HG03520 (cell line): ENCODE data around the gene GLRA3.
A peak's percentile ranks its signal among the peaks of the same experiment; 100 is the strongest.
"Not testable (repeated sequence)": the region's sequence is repeated elsewhere in the genome, so short reads cannot be mapped to it uniquely, and the experiment has no call there.

Experiments used
- ATAC-seq: cut with Tn5 transposase; IDR thresholded peaks from one replicate; pipeline ENCODE4 v1.9.1; 2021; ENCODE audit warnings: mild to moderate bottlenecking, moderate library complexity; ENCODE audit not compliant: unreplicated experiment

GLRA3 gene

DNA sequence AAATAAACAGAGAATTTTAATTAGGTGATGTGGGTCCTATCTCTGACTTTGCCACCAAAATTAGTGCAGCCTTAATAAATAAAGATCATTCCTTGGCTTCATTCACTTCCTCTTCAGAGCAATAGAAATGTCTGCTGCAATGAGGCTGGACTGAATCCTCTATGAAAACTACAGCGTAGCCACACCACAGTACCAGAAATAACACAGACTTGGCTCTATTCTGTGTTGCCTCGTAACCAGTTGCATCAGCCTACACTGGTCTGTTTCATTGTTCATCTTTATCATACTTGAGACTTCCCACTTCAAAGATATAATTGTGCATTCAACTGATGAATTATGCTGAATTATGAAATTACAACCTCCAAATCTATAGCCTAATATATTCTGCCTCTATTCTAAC, 15.8 kb downstream of the GLRA3 start:
- no peak for ATAC-seq

DNA sequence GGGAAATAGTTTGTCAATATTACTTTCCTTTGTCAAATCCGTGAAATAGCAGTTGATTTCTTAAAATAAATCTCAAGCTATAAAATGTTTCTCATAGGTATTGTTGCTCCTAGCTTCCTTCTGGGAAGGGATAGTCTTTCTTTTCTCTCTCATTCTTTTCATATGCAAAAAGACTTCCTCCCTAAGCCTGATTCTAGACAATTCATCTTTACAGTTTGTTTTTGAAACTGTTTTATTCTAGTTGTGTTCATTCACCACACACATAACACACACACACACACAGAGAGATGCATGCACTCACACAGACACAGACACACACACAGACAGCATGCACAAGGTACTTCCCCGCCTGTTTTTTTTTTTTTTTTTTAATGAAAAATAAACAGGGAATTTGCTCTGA, 18.2 kb downstream of the GLRA3 start:
- ATAC-seq, result no peak

DNA sequence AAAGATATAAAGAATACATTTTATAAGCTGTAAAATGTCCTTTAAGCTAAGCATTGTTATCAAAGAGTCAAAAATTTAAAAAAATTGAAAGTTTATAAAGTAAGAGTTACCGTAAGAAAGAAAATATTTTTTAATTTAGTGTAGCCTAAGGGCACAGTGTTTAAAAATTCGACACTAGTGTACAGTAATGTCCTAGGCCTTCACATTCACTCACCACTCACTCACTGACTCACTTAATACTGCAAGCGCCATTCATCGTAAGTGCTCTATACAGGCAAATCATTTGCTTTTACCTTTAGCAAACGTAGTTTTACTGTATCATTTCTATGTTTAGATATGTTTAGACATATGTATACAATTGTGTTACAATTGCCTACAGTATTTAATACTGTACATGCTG, 20.2 kb downstream of the GLRA3 start:
- no peak for ATAC-seq

DNA sequence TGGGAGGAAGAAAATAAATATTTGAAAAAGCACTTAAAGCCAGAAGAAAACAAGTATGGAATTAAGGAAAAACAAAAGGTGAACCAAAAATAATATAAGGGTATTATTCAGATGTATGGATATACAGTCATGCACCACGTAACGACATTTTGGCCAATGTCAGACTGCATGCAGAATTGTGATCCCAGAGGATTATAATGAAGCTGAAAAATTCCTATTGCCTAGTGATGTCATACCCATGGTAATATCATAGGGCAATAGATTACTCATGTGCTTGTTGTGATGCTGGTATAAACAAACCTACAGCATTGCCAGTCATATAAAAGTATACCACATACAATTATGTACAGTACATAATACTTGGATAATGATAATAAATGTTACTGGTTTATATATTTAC, 20.9 kb downstream of the GLRA3 start:
- no peak for ATAC-seq

DNA sequence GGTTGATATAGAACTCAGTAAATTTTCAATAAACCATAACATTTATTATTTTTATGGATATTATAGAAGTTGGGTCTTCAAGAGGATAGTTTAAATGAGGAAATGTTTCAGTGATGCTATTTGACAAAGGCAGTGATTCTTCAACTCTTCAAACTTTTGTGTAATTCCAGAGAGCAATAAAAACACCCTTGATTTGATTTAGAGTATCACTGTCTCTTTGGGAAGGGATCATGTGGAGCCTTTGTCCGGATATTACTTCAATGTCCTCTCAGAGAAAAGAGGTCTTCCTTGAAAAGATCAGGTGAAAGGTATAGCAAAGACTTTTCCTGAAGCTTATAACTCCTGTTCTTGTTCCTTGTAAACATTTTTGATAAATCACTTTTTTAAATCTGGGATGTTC, 23.3 kb downstream of the GLRA3 start:
- no peak for ATAC-seq

DNA sequence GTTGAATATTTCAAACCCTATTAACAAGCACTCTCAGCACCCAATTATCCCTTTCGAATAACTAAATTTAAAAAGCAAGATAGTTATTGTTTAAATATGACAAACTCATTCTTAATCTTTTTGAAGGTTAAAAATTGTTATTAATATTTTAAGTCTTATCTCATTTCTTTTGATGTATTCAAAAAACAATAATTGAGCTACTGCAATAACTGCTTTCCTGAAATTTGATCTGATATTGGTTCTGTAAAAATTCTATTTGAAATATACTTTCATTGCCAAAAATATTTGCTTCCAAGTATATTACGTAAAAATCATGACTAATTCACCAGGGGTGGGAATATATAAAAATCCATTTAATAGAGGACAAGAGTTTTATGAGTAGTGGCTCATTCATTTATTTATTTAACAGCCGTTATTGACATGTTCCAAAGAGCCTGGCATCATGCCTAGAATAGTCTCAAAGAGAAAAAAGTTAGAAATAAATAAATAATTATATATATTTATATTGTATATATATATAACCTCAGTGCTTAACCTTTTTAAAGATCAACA, 34.4 kb downstream of the GLRA3 start:
- no peak for ATAC-seq

DNA sequence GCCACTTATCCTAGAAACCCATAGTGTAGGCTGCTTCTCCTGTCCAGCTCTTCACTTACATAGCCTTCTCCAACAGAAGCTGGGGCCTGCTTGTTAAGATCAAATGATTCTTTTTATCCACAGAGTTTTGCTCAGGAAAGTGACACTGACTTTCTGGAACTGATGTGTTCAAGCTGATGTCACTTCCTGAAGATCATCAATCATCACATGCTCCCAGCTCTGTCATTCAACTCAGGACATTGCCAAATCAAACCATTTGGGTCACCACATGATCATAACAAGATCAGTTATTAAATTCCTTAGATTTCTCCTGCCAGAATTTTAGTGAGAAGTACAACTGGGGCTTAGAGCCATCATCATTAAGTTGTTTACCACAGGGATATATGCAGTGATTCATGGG, 39.4 kb downstream of the GLRA3 start:
- ATAC-seq, result no peak

DNA sequence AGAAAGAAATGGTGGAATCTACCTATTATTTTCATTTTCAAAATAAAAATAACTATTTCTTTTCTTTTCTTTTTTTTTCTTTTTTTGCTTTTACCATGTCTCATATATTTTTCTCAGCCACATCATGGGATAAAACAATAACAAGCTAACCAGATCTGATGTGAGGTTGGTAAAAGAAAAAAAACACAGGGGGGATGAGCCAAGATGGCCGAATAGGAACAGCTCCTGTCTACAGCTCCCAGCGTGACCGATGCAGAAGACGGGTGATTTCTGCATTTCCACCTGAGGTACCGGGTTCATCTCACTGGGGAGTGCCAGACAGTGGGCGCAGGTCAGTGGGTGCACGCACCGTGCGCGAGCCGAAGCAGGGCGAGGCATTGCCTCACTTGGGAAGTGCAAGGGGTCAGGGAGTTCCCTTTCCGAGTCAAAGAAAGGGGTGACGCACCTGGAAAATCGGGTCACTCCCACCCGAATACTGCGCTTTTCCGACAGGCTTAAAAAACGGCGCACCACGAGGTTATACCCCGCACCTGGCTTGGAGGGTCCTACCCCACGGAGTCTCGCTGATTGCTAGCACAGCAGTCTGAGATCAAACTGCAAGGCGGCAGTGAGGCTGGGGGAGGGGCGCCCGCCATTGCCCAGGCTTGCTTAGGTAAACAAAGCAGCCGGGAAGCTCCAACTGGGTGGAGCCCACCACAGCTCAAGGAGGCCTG, 50.6 kb downstream of the GLRA3 start:
- ATAC-seq, result not testable (repeated sequence)

DNA sequence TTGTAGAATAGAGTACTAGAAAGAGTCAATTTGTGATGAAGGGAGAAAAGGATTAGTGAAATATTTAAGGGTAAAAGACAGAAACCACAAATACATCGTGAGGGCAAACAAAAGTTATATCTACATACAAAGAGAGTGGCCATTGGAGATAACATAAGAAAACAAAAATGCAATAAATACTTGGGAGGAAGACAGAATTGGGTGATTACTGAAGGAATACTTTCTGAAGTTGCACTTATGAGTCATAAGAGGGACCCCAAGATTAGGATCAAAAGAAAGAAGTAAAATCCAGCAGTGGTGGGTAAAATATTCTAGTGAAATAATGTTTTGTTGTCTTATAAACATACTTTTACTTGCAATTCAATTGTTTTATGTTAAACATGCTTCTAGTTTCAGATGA, 53.7 kb downstream of the GLRA3 start:
- no peak for ATAC-seq

DNA sequence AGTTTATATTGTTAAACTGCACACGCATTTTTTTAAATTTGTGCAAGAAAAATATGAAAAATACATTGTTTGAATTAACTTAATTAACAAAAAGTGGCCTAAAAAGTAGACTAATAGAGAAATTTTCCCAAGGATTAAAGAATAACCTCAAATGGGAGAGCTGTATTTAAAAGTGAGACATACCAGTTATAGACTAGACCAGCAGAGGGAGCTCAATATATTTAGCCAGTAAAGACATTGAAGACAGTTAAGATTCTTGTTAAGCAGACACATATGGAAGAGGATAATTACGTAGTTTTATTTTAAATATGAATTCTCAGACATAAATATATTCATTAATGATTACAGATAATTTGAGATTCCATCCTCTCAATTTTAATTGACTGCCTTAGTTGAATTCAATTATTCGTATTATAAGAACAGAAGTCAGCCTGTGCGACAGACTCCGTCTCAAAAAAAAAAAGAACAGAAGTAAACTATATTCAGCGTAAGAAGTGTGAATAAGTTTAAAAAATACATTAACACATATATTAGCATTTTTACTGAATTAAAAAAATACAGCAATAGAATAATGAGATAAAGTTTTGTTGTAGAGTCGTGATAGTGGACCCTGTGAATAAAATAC, 64.8 kb downstream of the GLRA3 start:
- ATAC-seq, result peak; percentile 62

DNA sequence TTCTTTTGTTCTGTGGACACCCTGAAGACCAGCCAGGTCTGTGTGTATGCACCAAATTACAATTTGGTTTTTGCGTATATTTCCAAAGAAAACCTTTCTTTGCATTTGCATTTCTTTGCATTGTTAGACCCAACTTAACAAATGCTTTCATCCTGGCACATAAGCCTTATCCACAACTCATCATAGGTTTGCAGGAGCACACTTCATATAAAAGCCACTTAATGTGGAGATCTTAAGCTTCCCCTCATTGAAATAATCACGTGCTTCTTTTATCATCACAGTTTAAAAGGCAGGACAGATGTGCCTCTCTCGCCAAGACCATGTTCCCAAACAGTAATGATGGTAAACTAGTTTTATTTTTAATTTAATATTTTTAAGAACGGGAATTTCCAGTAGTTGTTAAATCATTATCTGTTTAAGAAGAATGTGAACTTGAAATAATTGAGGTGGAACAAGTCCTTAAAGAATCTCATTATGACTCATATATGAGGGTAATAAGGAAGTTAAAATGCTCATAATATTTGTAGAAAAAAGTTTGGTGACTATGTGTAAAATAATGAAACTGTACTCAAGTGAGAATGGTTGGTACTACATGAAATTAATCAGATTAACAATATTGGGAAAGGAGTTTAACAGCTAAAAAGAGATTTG, 65.5 kb downstream of the GLRA3 start:
- peak; percentile 64 for ATAC-seq

DNA sequence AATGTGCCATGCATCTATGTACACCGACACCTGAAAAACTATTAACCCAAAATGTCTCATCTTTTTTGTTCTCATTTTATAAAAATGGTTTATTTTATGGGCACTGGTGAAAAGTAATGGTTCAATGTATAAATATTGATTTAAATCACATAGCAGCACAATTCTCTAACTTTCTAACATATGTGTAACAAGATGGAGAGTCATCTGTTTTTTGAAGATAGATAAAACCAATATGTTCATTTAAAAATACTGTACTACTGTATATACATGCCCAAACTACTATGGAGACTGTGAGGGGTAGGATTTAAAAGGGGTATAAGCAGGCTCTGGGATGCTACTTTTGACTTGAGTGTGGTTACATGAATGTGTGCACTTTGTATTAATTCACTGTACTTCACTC, 67.6 kb downstream of the GLRA3 start:
- ATAC-seq, result no peak

DNA sequence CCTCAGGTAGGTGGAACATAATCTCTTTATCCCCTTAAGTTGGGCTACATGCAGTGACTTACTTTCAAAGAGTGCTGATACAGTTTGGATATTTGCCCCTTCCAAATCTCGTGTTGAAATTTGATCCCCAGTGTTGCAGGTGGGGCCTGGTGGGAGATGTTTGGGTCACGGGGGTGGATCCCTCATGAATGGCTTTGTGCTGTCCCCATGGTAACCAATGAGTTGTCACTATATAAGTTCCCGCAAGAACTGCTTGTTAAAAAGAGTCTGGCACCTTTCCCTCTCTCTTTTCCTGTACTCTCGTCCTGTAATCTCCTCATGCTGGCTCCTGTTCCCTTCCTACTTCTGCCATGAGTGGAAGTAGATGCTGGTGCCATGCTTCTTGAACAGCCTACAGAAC, 71.3 kb downstream of the GLRA3 start:
- no peak for ATAC-seq

DNA sequence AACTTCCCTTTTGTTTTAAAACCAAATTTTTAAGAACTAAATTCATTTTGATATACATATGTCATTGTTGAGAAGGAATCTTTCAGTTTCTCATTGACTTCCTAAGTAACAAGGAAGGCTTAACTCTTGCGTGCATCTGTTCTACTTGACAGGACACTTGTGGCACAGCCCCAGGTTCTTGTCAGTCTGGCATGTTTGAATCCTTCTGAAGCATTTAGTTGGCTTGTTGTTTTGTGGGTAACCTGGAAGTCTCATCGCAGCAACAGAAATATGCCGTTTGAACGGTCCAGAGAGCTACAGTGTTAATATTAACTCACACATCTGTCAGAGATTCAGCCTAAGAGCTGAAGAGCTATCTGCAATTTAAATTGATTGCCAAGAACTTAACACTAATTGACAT, 76.0 kb downstream of the GLRA3 start:
- no peak for ATAC-seq

DNA sequence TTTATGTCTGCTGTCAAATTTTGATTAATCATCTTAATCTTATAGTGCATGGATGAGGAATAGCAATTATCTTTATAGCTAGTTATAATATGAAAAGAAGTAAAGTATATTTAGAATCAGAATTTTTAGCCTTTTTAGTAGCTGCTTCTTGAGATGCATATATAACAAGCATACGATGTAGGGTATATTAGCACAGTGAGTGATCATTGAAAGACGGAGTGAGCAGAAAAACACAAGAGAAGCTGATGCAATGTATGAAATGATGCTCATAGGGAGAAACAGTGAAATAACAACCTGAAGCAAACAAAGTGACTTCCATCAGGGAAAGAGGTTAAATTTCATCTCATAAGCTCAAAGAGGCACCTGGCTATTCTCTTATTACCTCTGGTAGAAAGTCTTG, 77.0 kb downstream of the GLRA3 start:
- ATAC-seq, result no peak

DNA sequence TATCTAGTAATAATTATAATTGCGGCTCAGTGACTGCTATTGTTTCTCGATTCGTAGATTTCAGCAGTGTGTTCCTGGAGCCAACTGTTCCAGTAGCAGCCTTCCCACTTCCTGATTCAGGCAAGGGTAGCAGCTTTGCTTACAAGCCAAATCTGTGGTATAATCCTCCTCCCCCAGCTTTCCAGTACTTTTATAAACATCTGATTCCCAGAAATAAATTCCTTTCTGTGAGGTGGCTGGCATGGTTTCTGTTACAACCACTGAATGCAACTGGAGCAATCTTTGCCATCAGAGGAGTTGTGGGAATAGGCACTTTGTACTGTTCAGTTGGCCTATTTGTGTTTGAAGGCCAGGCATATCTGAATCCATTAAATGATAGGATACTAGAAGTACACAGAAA, 80.0 kb downstream of the GLRA3 start:
- no peak for ATAC-seq

DNA sequence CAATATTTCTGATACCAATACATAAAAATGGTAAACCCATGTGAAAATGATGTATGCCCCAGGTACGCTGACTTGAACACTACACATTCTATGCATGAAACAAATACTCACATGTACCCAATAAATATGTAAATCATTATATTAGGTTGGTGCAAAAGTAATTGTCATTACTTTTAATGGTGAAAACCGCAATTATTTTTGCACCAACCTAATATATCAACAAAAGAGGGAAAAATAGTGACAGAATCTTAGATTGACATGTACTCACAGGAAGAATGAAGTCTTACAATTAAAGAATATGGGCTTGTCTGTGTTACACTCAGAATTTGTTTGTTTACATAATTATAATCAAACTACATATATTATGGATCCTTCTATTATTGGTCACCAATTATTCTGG, 82.3 kb downstream of the GLRA3 start:
- no peak for ATAC-seq

DNA sequence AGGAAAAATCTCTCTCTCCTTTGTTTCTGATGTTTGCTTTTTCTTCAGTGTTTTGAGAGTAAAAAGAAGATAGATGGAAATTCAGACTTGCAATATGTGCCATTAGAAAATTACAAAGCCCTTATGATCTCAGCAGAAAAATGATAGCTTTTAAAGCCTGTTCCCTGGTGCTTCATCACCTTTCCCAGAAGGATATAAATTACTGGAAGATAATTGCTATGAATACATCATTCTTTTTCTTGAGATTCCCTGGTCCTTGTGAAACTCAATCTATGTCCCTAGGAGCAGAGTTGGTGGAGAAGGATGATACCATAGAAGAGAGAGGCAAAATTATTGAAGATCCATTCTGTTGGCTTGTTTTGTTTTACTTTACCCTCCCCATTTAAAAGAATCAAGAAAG, 86.5 kb downstream of the GLRA3 start:
- no peak for ATAC-seq

DNA sequence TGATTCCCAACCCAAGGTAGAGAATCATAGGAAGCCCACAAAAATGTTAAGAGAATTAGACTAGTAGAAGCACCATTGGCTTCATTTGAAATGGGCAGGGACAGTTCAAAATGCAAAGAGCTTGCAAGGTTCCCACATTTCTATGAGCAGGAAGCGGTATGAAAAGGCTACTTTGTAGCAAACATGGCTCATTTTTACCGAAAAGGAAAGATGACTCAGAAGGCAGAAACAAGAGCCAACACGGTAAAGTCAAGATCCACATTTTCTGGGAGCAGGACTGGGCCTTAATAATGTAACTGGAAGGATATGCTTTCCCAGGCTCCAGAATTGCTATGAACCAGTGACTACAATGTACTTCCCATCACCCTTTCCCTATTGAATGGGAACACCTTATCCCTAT, 89.5 kb downstream of the GLRA3 start:
- ATAC-seq, result no peak

DNA sequence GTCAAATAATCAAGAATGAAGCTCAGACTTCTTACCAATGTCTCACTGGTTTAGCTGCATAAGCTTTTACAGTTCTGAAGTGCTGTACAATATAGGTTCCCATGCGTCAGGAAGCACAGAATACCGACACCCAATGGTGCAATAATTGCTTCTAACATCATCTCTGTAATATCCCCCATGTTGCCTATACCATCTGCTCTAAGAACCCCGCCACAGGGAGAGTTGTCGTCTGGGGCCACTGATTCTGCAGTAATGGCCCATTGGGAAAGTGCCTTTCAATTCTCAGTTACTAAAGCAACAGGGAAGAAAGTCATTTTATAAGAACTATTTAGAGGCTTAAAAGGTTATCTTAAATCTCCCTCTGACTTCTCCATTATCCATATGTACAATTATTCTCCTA, 94.9 kb downstream of the GLRA3 start:
- ATAC-seq, result no peak

DNA sequence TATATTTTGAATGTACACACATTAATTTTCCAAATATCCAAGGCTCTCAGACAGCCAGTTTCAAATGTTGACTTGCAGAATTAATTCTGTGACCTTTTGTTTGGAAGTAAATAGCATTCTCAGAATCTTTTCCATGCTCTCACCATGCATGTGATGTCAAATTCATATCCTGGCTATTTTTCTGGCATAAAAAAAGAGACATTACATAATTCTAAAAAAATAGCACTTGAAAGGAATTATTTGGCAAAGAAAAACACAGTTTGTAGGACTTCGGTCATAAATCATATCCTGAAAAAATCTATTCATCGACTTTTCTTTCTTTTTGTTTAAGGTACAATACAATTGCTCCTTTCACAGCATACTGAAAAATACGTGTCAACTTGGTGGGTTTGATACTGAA, 111.2 kb downstream of the GLRA3 start:
- no peak for ATAC-seq
